GM21723 (cell line): ENCODE measurements around the gene TAF9.
"Not testable (repeated sequence)": the region's sequence is repeated elsewhere in the genome, so short reads cannot be mapped to it uniquely, and the experiment has no call there.

Experiments used
- ATAC-seq: cut with Tn5 transposase; IDR thresholded peaks from one replicate; pipeline ENCODE4 v1.9.1; 2021; ENCODE audit warnings: mild to moderate bottlenecking, moderate library complexity; ENCODE audit not compliant: unreplicated experiment

The TAF9 gene

GRCh38 chr5:69369340-69370121, at the start of gene TAF9, which contains the start of the genes AK6 and RAD17:
TSS of gene TAF9 (minus strand) at chr5:69369520. CDS start at chr5:69365737, 3,783 bp downstream.
TSS of gene AK6 (minus strand) at chr5:69369520. CDS start at chr5:69369490, 30 bp downstream.
TSS of gene RAD17 (plus strand) at chr5:69369818. CDS start at chr5:69372209, 2,391 bp downstream.
- peak; percentile 89 for ATAC-seq

GRCh38 chr5:69418554-69418953, 49.2 kb upstream of the TAF9 start:
- no peak for ATAC-seq

GRCh38 chr5:69416699-69417098, 47.4 kb upstream of the TAF9 start:
- ATAC-seq, result no peak

- ATAC-seq, result no peak
Observed at GRCh38 chr5:69416180-69416579, 46.9 kb upstream of the TAF9 start.

GRCh38 chr5:69415584-69415958, 46.3 kb upstream of the TAF9 start:
- no peak for ATAC-seq

- ATAC-seq, result peak; percentile 79
Observed at GRCh38 chr5:69414885-69415583, 45.7 kb upstream of the TAF9 start, which contains the start of gene MARVELD2. TSS of gene MARVELD2 (plus strand) at chr5:69415116. CDS start at chr5:69419386, 4,270 bp downstream.

GRCh38 chr5:69404659-69405330, 35.5 kb upstream of the TAF9 start:
- no peak for ATAC-seq

GRCh38 chr5:69378376-69378775, 9.1 kb upstream of the TAF9 start:
- no peak for ATAC-seq

- ATAC-seq, result peak; percentile 74
Observed at GRCh38 chr5:69374911-69375446, 5.7 kb upstream of the TAF9 start.

- ATAC-seq, result no peak
Observed at GRCh38 chr5:69372394-69372793, 3.1 kb upstream of the TAF9 start.

- ATAC-seq, result not testable (repeated sequence)
Observed at GRCh38 chr5:69370335-69370734, 1.0 kb upstream of the TAF9 start.

- peak; percentile 32 for ATAC-seq
Observed at GRCh38 chr5:69368458-69369339, 621 bp downstream of the TAF9 start.

- ATAC-seq, result no peak
Observed at GRCh38 chr5:69367697-69368279, 1.5 kb downstream of the TAF9 start.

GRCh38 chr5:69364850-69365249, 4.5 kb downstream of the TAF9 start:
- no peak for ATAC-seq

- no peak for ATAC-seq
Observed at GRCh38 chr5:69364414-69364813, 4.9 kb downstream of the TAF9 start.

- no peak for ATAC-seq
Observed at GRCh38 chr5:69360442-69360841, 8.9 kb downstream of the TAF9 start.

GRCh38 chr5:69359699-69360098, 9.6 kb downstream of the TAF9 start:
- no peak for ATAC-seq

- ATAC-seq, result no peak
Observed at GRCh38 chr5:69350664-69351063, 18.7 kb downstream of the TAF9 start.

- ATAC-seq, result no peak
Observed at GRCh38 chr5:69343083-69343482, 26.2 kb downstream of the TAF9 start.
